Stimulated activated CD8-positive, alpha-beta memory T cell treated with anti-CD3 and anti-CD28 coated beads, Interleukin-15, amount 100 ng/mL, for 24 hours (primary cell): ENCODE results near the gene TAF5.
A peak's percentile ranks its signal among the peaks of the same experiment; 100 is the strongest.
"Not testable (repeated sequence)": the region's sequence is repeated elsewhere in the genome, so short reads cannot be mapped to it uniquely, and the experiment has no call there.

Experiments
- DNase-seq: peaks from one replicate; pipeline ENCODE4 v3.0.0-alpha.2; 2020; ENCODE audit warnings: low read depth

The TAF5 gene

GRCh38 chr10:103367782-103368518 is at the start of gene TAF5:
TSS of gene TAF5 (plus strand) at chr10:103367976. CDS start at chr10:103367990, 14 bp downstream.
- DNase-seq = peak; percentile 55

DNA sequence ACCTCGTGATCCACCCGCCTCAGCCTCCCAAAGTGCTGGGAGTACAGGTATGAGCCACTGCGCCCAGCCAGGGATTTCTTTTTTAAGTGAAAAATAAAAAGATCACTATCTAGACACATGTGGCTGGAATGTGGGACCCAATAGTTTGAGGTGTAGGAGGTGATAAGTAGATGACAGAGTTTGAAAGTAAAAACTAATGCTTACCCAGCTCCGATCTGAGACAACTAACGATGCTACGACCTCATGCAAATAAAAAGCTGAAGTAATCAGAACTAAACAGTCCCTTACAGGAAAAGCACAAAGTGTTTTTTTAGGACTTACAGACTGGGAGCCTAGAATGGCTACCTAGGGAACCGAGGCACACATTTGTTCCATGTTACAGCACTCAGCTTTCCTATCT is 39.9 kb upstream of the TAF5 start:
- no peak for DNase-seq

DNA sequence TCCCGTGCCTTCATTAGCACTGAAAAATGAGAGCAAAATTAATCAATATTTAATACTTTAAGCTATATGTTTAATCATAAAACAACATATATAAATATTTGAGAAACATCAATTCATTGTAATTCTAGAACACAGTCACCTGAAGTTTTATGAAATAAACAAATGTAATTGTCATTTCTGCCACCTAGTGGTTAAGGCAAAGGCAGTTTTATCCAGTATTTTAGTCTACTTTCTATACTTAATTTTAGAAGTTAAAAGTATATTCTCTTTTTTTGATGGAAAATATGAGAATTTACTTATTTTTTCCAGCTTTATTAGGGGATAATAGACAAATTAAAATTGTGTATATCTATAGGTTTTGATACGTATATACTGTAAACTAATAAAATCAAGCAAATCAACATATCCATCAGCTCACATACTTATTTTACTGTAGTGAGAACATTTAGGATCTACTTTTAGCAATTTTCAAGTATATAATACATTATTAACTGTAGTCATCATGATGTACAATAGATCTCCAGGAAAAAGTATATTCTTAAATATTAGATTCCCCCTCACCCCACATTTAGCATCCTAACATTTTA is 33.7 kb upstream of the TAF5 start:
- DNase-seq = no peak

DNA sequence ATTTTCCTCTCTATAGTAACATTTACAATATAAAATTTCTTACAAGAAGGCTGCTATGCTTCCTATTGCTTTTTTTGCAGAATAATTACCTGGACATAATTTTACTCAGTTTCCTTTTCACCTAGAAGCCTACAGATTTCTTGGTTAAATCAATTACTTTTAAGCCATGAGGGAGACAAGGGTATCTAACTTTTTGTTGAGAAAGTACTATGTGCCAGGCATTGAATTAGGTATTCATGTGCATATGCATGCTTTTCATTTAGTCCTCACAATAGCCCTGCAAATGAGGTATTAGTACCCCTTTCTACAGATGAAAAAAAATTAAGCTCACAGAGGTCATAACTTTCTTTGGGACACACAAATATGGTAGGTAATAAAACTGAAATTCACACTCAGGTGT is 33.2 kb upstream of the TAF5 start:
- no peak for DNase-seq

- no peak for DNase-seq
These were observed 31.4 kb upstream of the TAF5 start for GRCh38 chr10:103336370-103336769.

DNA sequence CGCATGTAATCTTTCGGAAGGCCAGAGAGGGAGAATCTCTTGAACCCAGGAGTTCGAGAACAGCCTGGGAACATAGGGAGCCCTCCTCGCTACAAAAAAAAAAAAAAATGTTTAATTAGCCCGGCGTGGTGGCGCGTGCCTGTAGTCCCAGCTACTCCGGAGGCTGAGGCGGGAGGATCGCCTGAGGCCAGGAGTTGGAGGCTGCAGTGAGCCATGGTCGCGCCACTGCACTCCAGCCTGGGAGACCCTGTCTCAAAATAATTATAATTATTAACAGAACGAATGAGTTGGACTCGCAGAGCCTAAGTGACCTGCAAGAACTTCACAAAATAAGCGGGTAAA is 17.6 kb upstream of the TAF5 start:
- no peak for DNase-seq

DNA sequence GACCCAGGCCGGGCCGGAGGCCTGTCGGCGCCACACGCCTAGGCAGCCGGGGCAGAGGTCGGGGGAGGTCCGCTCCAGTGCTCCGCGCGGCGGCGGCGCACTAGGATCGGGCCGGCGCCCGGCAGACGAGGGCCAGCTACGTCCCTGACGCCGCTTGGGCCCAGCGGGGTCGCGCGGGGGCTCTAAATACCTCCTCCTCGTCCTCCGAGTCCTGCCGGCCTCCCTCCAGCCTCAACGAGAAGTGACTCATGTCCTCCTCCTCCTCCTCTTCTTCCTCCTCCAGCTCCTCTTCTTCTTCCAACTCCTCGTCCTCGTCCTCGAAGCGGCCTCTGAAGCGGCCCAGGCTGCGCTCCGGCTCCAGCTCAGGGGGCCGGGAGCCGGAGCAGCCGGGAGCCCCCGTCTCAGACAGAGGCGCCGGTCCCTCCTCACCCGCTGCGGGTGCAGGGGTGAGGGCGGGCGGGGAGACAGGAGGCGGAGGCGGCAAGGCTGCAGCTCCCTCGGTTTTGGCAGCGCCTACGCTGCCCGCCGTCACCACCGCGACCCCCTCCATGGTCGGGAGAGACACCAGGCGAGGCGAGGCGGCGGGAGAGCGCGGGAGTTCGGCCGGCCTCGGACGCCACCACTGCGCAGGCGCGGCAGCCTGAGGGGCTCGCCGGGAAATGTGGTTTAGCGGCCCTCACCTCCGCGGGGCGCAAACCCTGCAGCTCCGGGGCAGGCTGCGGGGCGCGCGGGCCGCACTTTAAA is 17.1 kb upstream of the TAF5 start, which contains the start of gene PCGF6:
PCGF6 (minus strand) TSS at position 624 of the 744 bp plus-strand sequence; CDS start at position 550, 74 bp downstream.
- DNase-seq = peak; percentile 54

GRCh38 chr10:103353281-103353680 is 14.5 kb upstream of the TAF5 start:
- DNase-seq = no peak

- not testable (repeated sequence) for DNase-seq
These were observed 13.2 kb upstream of the TAF5 start for GRCh38 chr10:103354567-103354966.

DNA sequence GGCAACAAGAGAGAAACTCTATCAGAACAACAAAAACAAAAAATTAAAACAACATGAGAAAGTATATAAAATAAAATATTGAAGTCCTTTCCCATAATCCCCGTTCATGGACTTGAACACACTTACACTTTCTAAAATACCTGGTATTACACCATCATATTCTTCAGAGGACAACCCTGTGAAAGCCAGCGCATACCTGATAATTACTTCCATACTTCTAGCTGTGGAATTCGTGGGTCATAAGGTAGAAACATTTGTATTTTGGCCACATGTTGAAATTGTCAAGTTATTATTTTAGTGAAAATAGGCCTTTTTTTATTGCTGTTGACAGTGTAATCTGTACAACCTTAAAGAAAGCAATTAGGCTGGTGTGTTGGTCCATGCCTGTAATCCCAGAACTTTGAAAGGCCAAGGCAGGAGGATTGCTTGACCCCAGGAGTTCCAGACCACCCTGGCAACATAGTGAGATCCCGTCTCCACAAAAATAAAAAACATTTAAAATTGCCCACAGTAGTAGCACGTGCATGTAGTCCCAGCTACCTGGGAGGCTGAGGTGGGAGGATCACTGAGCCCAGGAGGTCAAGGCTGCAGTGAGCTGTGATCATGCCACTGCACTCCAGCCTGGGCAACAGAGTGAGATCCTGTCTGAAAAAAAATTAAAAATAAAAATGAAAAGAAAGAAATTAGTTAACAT is 11.7 kb upstream of the TAF5 start:
- no peak for DNase-seq

DNA sequence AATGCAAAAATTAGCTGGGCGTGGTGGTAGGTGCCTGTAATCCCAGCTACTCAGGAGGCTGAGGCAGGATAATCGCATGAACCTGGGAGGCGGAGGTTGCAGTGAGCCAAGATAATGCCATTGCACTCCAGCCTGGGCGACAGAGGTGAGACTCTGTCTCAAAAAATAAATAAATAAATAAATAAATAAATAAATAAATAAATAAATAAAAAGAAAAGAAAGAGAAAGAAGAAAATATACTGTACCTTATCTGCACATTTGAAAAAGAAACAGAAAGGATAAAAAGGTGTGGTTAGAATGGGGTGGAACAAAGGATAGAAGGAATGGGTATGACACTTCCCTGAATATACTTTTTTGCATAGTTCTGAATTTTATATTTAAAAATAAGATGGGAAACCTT is 8.3 kb upstream of the TAF5 start:
- not testable (repeated sequence) for DNase-seq

- not testable (repeated sequence) for DNase-seq
These were observed 7.0 kb upstream of the TAF5 start for GRCh38 chr10:103360791-103361190.

GRCh38 chr10:103367379-103367781 is 396 bp upstream of the TAF5 start:
- no peak for DNase-seq

- no peak for DNase-seq
These were observed 5.8 kb downstream of the TAF5 start for GRCh38 chr10:103373544-103373943.

- no peak for DNase-seq
These were observed 6.5 kb downstream of the TAF5 start for GRCh38 chr10:103374263-103374662.

GRCh38 chr10:103382769-103383168 is 15.0 kb downstream of the TAF5 start:
- no peak for DNase-seq

- DNase-seq = no peak
These were observed 26.4 kb downstream of the TAF5 start for GRCh38 chr10:103394180-103394579.

- no peak for DNase-seq
These were observed 27.9 kb downstream of the TAF5 start for GRCh38 chr10:103395754-103396066.

DNA sequence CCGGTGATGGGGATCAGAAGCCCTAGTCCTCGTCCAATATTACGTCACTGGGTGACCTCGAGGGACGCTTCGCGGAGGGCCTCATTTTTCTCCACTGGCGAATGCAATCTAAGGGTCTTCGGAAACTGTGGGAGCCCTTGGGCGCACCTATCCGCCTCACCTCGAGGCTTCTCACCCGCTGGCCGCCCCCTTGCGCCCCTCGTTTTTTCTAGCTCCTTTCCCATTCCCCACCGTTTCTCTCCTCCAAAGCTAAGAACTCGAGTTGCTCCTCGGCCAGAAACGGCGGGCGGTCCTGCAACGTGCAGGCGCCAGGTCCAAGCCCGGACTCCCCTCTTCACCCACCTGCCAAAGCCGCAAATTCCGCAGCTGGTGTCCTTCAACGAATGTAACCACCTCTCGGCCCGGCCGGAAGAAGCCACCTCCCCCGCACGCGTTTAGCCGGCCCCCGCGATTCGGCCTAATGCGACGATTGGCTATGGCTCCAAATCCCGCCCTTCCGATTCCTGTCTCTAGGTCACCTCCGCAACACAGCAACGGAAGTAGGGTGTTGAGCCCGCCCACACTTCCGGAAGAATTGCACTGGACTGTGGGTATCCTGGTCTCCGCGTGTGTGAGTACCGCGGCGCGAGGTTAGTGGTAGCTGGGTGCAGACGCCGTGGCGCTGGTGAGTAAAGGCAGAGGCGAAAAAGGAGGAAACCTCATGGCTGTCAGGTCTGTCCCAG is 28.5 kb downstream of the TAF5 start, which contains the start of the genes ATP5MK and PDCD11:
ATP5MK (minus strand) TSS at position 409 of the 722 bp plus-strand sequence. CDS start 4,018 bp downstream, outside the sequence.
PDCD11 (plus strand) TSS at position 560 of the 722 bp plus-strand sequence. CDS start 1,801 bp downstream, outside the sequence.
- peak; percentile 78 for DNase-seq

DNA sequence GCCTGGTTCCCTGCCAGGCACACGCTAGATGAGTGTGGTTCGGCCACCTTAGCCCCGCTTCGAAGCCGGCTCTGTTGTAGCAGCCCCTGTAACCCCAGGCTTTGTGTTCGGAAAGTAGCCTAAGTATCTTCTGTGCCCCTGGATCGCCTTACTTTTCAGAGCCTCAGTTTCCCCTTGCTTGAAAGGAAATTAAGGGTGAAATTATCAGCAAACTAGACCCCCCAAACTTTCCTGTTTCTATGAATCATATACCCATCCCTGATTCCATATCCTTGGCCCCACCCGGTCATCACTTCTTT is 29.0 kb downstream of the TAF5 start:
- no peak for DNase-seq

DNA sequence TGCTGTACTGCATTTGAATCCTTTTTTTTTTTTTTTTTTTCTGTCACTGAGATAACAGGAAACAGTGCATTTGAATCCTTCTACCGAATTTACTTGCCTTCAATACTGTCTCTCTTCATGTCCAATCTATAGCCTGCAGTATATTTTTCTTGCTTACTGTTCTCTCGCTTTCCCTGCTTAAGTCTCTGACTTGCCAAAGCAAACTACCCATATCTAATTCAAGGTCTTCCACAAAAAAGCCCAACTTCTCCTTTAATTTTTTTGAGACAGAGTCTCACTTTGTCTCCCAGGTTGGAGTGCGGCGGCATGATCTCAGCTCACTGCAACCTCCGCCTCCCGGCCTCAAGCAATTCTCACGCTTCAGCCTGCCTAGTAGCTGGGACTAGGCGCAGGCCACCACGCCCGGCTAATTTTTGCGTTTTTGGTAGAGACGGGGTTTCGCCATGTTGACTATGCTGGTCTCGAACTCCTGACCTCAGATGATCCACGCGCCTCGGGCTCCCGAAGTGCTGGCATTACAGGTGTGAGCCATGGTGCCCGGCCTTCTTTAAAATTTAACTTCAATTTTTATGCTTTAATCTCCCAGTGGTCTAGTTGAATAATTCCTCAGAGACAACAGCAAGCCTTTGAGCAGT is 29.5 kb downstream of the TAF5 start:
- no peak for DNase-seq
